ENCODE measurements around the gene FCRL2. TPM values are rescaled to one million over a fixed set of nuclear protein-coding genes. Genes with fewer than 3 reads are reported as not detected.

The FCRL2 gene
- total RNA-seq, 2 donors from 2014 or later, result not detected

- Histone ChIP-seq H3K9me3 (no peaks in the 10 kb centered on the region), H3K27ac (no peak overlapping the region), H3K27me3 (no peaks in the 10 kb centered on the region), H3K36me3 (replicated peaks in 1 of 2; ENCODE audit: insufficient read depth in 1 of 2, low read depth in 2 of 2) (no peaks in the 10 kb centered on the region), H3K4me1 (no peaks in the 10 kb centered on the region), H3K4me3 (no peak overlapping the region)
- intact Hi-C loops (cut with DNase I), result no loop called here
- no peak for DNase-seq
- ATAC-seq, result no peak
- 36 to 53% methylated on average over 1 of the region's 1 CpG for WGBS, 2 donors
- TF ChIP-seq POLR2A (IDR thresholded peaks at IDR 0.05), result no peak
- TF ChIP-seq CTCF (IDR thresholded peaks at IDR 0.05), result no peak
These were observed 36.3 kb upstream of the FCRL2 start for GRCh38 chr1:157813269-157813668.

- intact Hi-C loops (cut with DNase I), result no loop called here
- H3K27ac ChIP-seq, result no peak overlapping the region
- no peak overlapping the region for H3K4me3 ChIP-seq
- TF ChIP-seq POLR2A (IDR thresholded peaks at IDR 0.05) (no peak), CTCF (IDR thresholded peaks at IDR 0.05) (no peak)
- no peak for ATAC-seq
- H3K27me3 ChIP-seq, result no peaks in the 10 kb centered on the region
- H3K36me3 ChIP-seq (replicated peaks in 1 of 2; ENCODE audit: insufficient read depth in 1 of 2, low read depth in 2 of 2), result no peaks in the 10 kb centered on the region
- H3K4me1 ChIP-seq, result no peaks in the 10 kb centered on the region
- 36 to 49% methylated on average over 6 of the region's 6 CpGs for WGBS, 2 donors
- no peaks in the 10 kb centered on the region for H3K9me3 ChIP-seq
- DNase-seq, result no peak
These were observed 29.7 kb upstream of the FCRL2 start for GRCh38 chr1:157806431-157807149.

GRCh38 chr1:157803851-157804250 lies 26.9 kb upstream of the FCRL2 start:
- Histone ChIP-seq H3K27me3 (no peaks in the 10 kb centered on the region), H3K4me1 (no peaks in the 10 kb centered on the region), H3K4me3 (no peak overlapping the region), H3K9me3 (no peaks in the 10 kb centered on the region), H3K36me3 (replicated peaks in 1 of 2; ENCODE audit: insufficient read depth in 1 of 2, low read depth in 2 of 2) (no peaks in the 10 kb centered on the region), H3K27ac (no peak overlapping the region)
- TF ChIP-seq POLR2A (IDR thresholded peaks at IDR 0.05), result no peak
- TF ChIP-seq CTCF (IDR thresholded peaks at IDR 0.05), result no peak
- WGBS, 2 donors, result 63 to 64% methylated on average over 7 of the region's 7 CpGs
- ATAC-seq, result no peak
- intact Hi-C loops (cut with DNase I), result no loop called here
- peak in 1 of 4 donors; percentile 18 for DNase-seq

- Histone ChIP-seq H3K27me3 (no peaks in the 10 kb centered on the region), H3K4me3 (no peak overlapping the region), H3K27ac (no peak overlapping the region), H3K9me3 (no peaks in the 10 kb centered on the region), H3K36me3 (replicated peaks in 1 of 2; ENCODE audit: insufficient read depth in 1 of 2, low read depth in 2 of 2) (no peaks in the 10 kb centered on the region), H3K4me1 (no peaks in the 10 kb centered on the region)
- DNase-seq (no peak), ATAC-seq (no peak)
- 26 to 32% methylated on average over 1 of the region's 1 CpG for WGBS, 2 donors
- intact Hi-C loops (cut with DNase I), result no loop called here
- TF ChIP-seq CTCF (IDR thresholded peaks at IDR 0.05) (no peak), POLR2A (IDR thresholded peaks at IDR 0.05) (no peak)
These were observed 23.1 kb upstream of the FCRL2 start for GRCh38 chr1:157799996-157800395.

GRCh38 chr1:157798211-157798610 lies 21.3 kb upstream of the FCRL2 start:
- ATAC-seq (no peak), DNase-seq (no peak)
- Histone ChIP-seq H3K9me3 (no peaks in the 10 kb centered on the region), H3K4me1 (no peaks in the 10 kb centered on the region), H3K27me3 (no peaks in the 10 kb centered on the region), H3K36me3 (replicated peaks in 1 of 2; ENCODE audit: insufficient read depth in 1 of 2, low read depth in 2 of 2) (no peaks in the 10 kb centered on the region), H3K4me3 (no peak overlapping the region), H3K27ac (no peak overlapping the region)
- WGBS, 2 donors, result 66 to 76% methylated on average over 5 of the region's 5 CpGs
- intact Hi-C loops (cut with DNase I), result no loop called here
- no peak for TF ChIP-seq CTCF (IDR thresholded peaks at IDR 0.05)
- TF ChIP-seq POLR2A (IDR thresholded peaks at IDR 0.05), result no peak
